GM10248 (cell line): ENCODE results near the gene OR10A7.
"Not testable (repeated sequence)": the region's sequence is repeated elsewhere in the genome, so short reads cannot be mapped to it uniquely, and the experiment has no call there.

Experiments used
- CTCF ChIA-PET: fragments of 300-600 bp; sonication (Branson Sonifier 250); formaldehyde crosslinking; extraction: SDS; loops from one replicate; lab custom pipeline; 2021; ENCODE audit warnings: antibody characterized with exemption; lab: Yijun Ruan, JAX
- POLR2A ChIA-PET: fragments of 350-650 bp; sonication (Branson Sonifier 250); formaldehyde crosslinking; extraction: SDS; loops from one replicate; lab custom pipeline; 2020; ENCODE audit warnings: antibody characterized with exemption; lab: Yijun Ruan, JAX
- DNase-seq: peaks from one replicate; pipeline ENCODE4 v3.0.0; 2012; ENCODE audit errors: extremely low spot score
- TF ChIP-seq, protein P1 (sequence below): IDR thresholded peaks from 2 replicates; pipeline ENCODE4 v1.5.1; 2012; ENCODE audit warnings: mild to moderate bottlenecking, low read depth; ENCODE audit errors: extremely low read depth, missing control alignments, control extremely low read depth

Gene OR10A7, protein sequence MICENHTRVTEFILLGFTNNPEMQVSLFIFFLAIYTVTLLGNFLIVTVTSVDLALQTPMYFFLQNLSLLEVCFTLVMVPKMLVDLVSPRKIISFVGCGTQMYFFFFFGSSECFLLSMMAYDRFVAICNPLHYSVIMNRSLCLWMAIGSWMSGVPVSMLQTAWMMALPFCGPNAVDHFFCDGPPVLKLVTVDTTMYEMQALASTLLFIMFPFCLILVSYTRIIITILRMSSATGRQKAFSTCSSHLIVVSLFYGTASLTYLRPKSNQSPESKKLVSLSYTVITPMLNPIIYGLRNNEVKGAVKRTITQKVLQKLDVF

DNA sequence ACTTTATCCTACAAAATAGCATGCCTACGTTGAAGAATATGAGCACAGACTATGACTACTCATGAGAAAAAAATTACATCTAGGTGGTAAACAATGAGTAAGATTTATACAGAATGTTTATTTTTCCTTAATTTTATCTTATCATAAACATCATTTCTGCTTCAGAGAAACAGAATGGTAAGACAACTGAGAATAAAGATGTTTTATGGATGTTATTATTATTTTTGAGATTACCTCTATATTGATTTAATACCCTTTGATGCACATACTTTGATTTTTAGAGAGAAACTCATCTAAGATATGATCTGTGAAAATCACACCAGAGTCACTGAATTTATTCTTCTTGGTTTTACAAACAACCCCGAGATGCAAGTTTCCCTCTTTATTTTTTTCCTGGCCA is at the start of gene OR10A7:
OR10A7 (plus strand) TSS at position 301 of the 400 bp plus-strand sequence; CDS start at position 301, 0 bp downstream.
- DNase-seq = no peak
- ChIA-PET POLR2A (no interaction called here), CTCF (no interaction called here)
- TF ChIP-seq, protein P1, sequence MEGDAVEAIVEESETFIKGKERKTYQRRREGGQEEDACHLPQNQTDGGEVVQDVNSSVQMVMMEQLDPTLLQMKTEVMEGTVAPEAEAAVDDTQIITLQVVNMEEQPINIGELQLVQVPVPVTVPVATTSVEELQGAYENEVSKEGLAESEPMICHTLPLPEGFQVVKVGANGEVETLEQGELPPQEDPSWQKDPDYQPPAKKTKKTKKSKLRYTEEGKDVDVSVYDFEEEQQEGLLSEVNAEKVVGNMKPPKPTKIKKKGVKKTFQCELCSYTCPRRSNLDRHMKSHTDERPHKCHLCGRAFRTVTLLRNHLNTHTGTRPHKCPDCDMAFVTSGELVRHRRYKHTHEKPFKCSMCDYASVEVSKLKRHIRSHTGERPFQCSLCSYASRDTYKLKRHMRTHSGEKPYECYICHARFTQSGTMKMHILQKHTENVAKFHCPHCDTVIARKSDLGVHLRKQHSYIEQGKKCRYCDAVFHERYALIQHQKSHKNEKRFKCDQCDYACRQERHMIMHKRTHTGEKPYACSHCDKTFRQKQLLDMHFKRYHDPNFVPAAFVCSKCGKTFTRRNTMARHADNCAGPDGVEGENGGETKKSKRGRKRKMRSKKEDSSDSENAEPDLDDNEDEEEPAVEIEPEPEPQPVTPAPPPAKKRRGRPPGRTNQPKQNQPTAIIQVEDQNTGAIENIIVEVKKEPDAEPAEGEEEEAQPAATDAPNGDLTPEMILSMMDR = no peak

DNA sequence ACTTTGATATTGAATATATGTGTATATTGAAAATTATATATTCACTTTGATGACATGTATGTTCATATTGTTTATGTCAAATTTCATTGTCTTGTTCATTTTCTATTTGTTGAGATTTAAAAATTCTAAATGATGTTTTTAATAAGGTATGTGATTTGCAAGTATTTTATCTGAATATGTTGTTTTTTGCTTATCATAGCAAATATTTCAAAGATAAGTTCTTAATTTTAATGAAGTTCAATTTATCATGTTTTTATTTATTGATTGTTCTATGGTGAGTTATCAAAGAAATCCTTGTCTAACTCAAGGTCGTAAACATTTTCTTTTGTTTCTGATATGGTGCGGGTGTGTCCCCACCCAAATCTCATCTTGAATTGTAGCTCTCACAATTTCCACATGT is 49.4 kb upstream of the OR10A7 start:
- POLR2A ChIA-PET = no interaction called here
- CTCF ChIA-PET = no interaction called here
- no peak for DNase-seq
- TF ChIP-seq, protein P1 = no peak

DNA sequence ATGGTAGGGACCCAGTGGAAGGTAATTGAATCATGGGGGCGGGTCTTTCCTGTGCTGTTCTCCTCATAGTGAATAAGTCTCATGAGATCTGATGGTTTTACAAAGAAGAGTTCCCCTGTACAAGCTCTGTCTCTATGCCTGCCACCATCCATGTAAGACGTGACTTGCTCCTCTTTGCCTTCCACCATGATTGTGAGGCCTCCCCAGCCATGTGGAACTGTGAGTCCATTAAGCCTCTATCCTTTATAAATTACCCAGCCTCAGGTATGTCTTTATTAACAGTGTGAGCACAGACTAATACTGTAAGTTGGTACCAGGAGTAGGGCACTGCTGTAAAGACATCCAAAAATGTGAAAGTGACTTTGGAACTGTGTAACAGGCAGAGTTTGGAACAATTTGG is 49.0 kb upstream of the OR10A7 start:
- POLR2A ChIA-PET, DNase-seq, CTCF ChIA-PET: not testable (repeated sequence)

DNA sequence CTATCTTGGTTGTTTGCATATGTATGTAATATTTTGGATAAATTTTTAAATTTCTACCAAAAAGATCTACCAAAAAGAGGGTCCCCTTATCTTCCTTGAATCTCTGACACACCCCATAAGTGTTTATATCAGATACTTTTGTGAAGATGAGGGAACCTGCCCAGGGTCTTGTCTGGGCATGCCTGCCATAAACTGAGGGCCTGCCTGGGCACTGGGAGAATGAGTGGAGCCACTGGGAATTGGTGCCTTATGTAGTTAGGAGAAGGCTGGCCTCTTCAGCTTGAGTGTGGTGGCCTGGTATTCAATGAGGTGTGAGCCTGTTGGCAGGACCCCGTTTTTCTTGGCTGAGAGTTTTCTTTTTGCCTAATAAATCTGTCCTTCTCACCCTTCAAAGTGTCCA is 48.1 kb upstream of the OR10A7 start:
- ChIA-PET POLR2A (no interaction called here), CTCF (no interaction called here)
- no peak for DNase-seq
- TF ChIP-seq, protein P1 = no peak

DNA sequence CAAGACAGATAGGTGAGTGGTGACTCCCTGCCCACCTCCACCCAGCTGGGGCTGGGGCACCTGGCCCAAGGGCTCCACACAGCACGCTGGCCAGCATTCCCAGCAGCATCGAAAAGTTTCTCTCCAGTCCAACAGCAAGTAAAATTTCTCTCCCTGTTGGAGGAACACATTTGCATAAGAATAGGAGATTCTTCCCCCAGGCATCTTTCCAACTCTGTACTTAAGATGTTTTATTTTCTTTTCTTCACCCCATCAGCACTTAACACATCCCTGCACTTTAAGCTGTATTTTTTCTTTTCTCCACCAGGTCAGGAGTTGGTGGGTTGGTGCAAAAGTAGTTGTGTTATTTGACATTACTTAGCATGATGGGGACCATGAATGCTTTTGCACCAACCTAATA is 47.4 kb upstream of the OR10A7 start:
- ChIA-PET CTCF (no interaction called here), POLR2A (no interaction called here)
- no peak for DNase-seq
- TF ChIP-seq, protein P1 = no peak

DNA sequence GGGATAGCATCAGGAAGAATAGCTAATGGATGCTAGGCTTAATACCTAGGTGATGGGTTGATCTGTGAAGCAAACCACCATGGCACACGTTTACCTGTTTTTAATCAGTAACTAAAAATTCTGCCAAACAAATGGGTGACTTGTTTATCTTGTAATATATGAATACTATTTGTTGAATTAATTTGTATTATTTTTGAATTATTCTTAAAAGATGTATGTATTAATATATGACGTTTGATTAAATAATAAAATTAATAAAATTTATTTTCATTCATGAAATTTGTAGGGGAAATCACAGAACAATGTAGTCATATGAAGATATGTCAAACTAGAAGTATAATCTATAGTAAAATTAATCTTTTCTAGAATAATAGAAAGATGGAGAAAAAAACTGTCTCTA is 32.3 kb upstream of the OR10A7 start:
- POLR2A ChIA-PET = no interaction called here
- no peak for DNase-seq
- TF ChIP-seq, protein P1 = no peak
- CTCF ChIA-PET = interaction anchor here (0.8 to 4.5 kb wide), 10 partner anchors 8 to 549 kb away, joined by 3 to 42 read pairs (median 4); no protein-coding TSS in a partner anchor

DNA sequence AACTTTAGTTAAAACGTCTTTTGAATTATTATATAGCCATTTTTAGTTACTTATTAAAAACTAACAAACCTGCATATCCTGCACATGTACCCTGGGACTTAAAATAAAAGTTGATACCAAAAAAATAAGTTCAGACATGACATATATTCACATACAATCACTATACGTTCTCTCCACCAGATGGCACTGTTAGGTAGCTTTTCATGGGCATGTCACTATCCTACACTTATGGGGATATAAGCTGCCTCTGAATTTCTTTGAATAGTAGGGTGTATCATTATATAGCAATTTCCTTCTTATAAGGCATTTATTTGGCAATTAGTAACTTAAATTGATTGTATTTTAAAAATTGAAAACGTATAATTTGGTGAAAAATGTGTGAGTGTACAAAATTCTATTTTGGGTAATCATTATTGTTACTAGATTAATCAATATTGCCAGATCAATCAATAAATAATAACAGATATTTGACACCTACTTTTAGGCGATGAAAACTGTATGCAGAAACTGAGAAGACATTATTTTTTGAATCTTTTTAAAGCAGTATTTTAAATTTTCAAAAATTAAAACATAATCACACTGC is 31.8 kb upstream of the OR10A7 start:
- TF ChIP-seq, protein P1 = peak; percentile 59
- CTCF ChIA-PET = interaction anchor here (0.7 to 4.5 kb wide), 12 partner anchors 12 to 548 kb away, joined by 3 to 42 read pairs (median 3); partner anchors contain the start of gene OR6C74
- POLR2A ChIA-PET = no interaction called here
- DNase-seq = peak; percentile 38
